GM23338 (cell line): ENCODE data around the gene PDE4B. TPM values are rescaled to one million over a fixed set of nuclear protein-coding genes. Genes with fewer than 3 reads are reported as not detected.
"Not testable (repeated sequence)": the region's sequence is repeated elsewhere in the genome, so short reads cannot be mapped to it uniquely, and the experiment has no call there.

Experiments used
- ATAC-seq: fragments of 200-7000 bp; cut with Tn5 transposase; 3 replicates; pipeline ENCODE4 v1.9.1; 2020
- DNase-seq: peaks from one replicate; pipeline ENCODE4 v3.0.0-alpha.2; 2015; ENCODE audit warnings: low spot score
- H2AFZ ChIP-seq: fragments of 200-600 bp; sonication (generic); 2 replicates; pipeline ENCODE4 v1.8.0; 2016; ENCODE audit warnings: antibody characterized with exemption, mild to moderate bottlenecking, moderate library complexity
- H3F3A ChIP-seq: fragments of 200-600 bp; sonication (generic); replicated peaks from 2 replicates; pipeline ENCODE4 v1.8.0; 2017; ENCODE audit warnings: antibody characterized with exemption, mixed run types, low read depth
- H3K27ac ChIP-seq: fragments of 200-600 bp; sonication (generic); 2 replicates; pipeline ENCODE4 v1.6.1; 2016; ENCODE audit warnings: low read depth
- H3K27me3 ChIP-seq: fragments of 200-600 bp; sonication (generic); 2 replicates; pipeline ENCODE4 v1.8.0; 2016; ENCODE audit warnings: mild to moderate bottlenecking, mixed run types, moderate library complexity; ENCODE audit not compliant: insufficient read depth
- H3K36me3 ChIP-seq: fragments of 200-600 bp; sonication (generic); 2 replicates; pipeline ENCODE4 v1.8.0; 2016; ENCODE audit warnings: mild to moderate bottlenecking; ENCODE audit not compliant: insufficient read depth
- H3K4me1 ChIP-seq: fragments of 200-600 bp; sonication (generic); 2 replicates; pipeline ENCODE4 v1.8.0; 2016; ENCODE audit warnings: mild to moderate bottlenecking, moderate library complexity; ENCODE audit not compliant: insufficient read depth
- H3K4me2 ChIP-seq: fragments of 200-600 bp; sonication (generic); 2 replicates; pipeline ENCODE4 v1.7.1; 2017; ENCODE audit warnings: mixed run types
- H3K4me3 ChIP-seq: fragments of 200-600 bp; sonication (generic); 2 replicates; pipeline ENCODE4 v1.6.1; 2016; ENCODE audit warnings: mixed run types
- H3K79me2 ChIP-seq: fragments of 200-600 bp; sonication (generic); replicated peaks from 2 replicates; pipeline ENCODE4 v1.8.0; 2017; ENCODE audit warnings: mild to moderate bottlenecking; ENCODE audit not compliant: insufficient read depth
- H3K9me2 ChIP-seq: fragments of 200-600 bp; sonication (generic); 2 replicates; pipeline ENCODE4 v1.8.0; 2017; ENCODE audit not compliant: insufficient read depth
- H4K20me1 ChIP-seq: fragments of 200-600 bp; sonication (generic); replicated peaks from 2 replicates; pipeline ENCODE4 v1.8.0; 2017; ENCODE audit warnings: mild to moderate bottlenecking; ENCODE audit not compliant: insufficient read depth
- H3K27ac Mint-ChIP-seq: 2 replicates; pipeline ENCODE4 v1.8.0; 2020; ENCODE audit warnings: inconsistent platforms, mild to moderate bottlenecking, moderate library complexity, mixed read lengths
- H3K27me3 Mint-ChIP-seq: 3 replicates; pipeline ENCODE4 v1.8.0; 2022; ENCODE audit warnings: low read depth, mild to moderate bottlenecking, moderate library complexity, mixed read lengths, inconsistent platforms; ENCODE audit not compliant: insufficient read depth, poor library complexity
- H3K36me3 Mint-ChIP-seq: 3 replicates; pipeline ENCODE4 v1.8.0; 2021; ENCODE audit warnings: low read depth, mild to moderate bottlenecking, inconsistent platforms, moderate library complexity, mixed read lengths
- H3K4me1 Mint-ChIP-seq: 3 replicates; pipeline ENCODE4 v1.8.0; 2020; ENCODE audit warnings: mild to moderate bottlenecking, inconsistent platforms, mixed read lengths
- H3K4me3 Mint-ChIP-seq: 3 replicates; pipeline ENCODE4 v1.8.0; 2021; ENCODE audit warnings: moderate library complexity, mild to moderate bottlenecking, inconsistent platforms, mixed read lengths
- H3K9me3 Mint-ChIP-seq: 3 replicates; pipeline ENCODE4 v1.8.0; 2020; ENCODE audit warnings: moderate library complexity, mild to moderate bottlenecking, inconsistent platforms, mixed read lengths
- CTCF ChIP-seq, 2 experiments: fragments of 200-600 bp in 1 of 2; sonication (generic) in 1 of 2; conservative IDR thresholded peaks; 2 replicates each; pipeline versions ENCODE4 v1.5.1 to v1.6.1; 2016 to 2017; ENCODE audit warnings: antibody characterized with exemption in 2 of 2, low read depth in 2 of 2, mild to moderate bottlenecking in 2 of 2, moderate library complexity in 1 of 2
- ETS1 ChIP-seq: IDR thresholded peaks from 2 replicates; pipeline ENCODE4 v1.6.1; 2016; ENCODE audit warnings: antibody characterized with exemption
- EZH2 ChIP-seq: fragments of 200-600 bp; sonication (generic); IDR thresholded peaks from one replicate; pipeline ENCODE4 v1.8.0; 2017; ENCODE audit warnings: antibody characterized with exemption, mild to moderate bottlenecking, low read depth; ENCODE audit not compliant: unreplicated experiment
- EZH2phosphoT487 ChIP-seq: fragments of 200-600 bp; sonication (generic); IDR thresholded peaks from one replicate; pipeline ENCODE4 v1.8.1; 2018; ENCODE audit warnings: antibody characterized with exemption; ENCODE audit not compliant: unreplicated experiment
- POLR2AphosphoS5 ChIP-seq: IDR thresholded peaks from 2 replicates; pipeline ENCODE4 v1.6.1; 2016; ENCODE audit warnings: antibody characterized with exemption, low read depth
- ZNF114 ChIP-seq: fragments of 250-450 bp; sonication (Bioruptor Pico); IDR thresholded peaks from 2 replicates; pipeline ENCODE4 v1.5.0; 2020; ENCODE audit warnings: mild to moderate bottlenecking, moderate library complexity
- ZNF331 ChIP-seq: fragments of 250-450 bp; sonication (Bioruptor Pico); IDR thresholded peaks from 2 replicates; pipeline ENCODE4 v1.5.0; 2020; ENCODE audit warnings: low read depth, mild to moderate bottlenecking, moderate library complexity
- polyA plus RNA-seq: library from polyadenylated mRNA; unstranded; fragments of >200 nt; fragmentation: Nextera tagmentation; extraction: Ambion mirVana; gene quantifications from 2 replicates; pipeline ENCODE4 v1.2.1, GENCODE V29; 2016
- total RNA-seq: library from RNA; depleted of rRNA; stranded (reverse); fragments of >200 nt; shearing (Covaris generic); gene quantifications from 2 replicates; pipeline ENCODE4 v1.2.3, GENCODE V29; 2014

The PDE4B gene
- total and polyA plus RNA-seq, 2 experiments from 2014 or later: 14.0 to 25.6 TPM

GRCh38 chr1:65964123-65964522 lies 171.4 kb downstream of the PDE4B start (continued):
- no peak for TF ChIP-seq POLR2AphosphoS5
- TF ChIP-seq ZNF331 (CRISPR knock-in tag): no peak
- no peak for TF ChIP-seq ETS1

GRCh38 chr1:65965112-65965996 lies 172.7 kb downstream of the PDE4B start:
- Histone ChIP-seq H3K36me3 (no peaks in the 10 kb centered on the region), H3K27me3 (no peaks in the 10 kb centered on the region), H3K79me2 (no peaks in the 10 kb centered on the region), H3F3A (no peaks in the 10 kb centered on the region), H4K20me1 (no peaks in the 10 kb centered on the region), H3K4me2 (no peak overlapping the region), H3K27ac (no peak overlapping the region), H2AFZ (no peak overlapping the region), H3K4me3 (no peak overlapping the region), H3K9me2 (no peaks in the 10 kb centered on the region), H3K4me1 (no peaks in the 10 kb centered on the region)
- H3K4me3 Mint-ChIP-seq: no peak overlapping the region
- H3K4me1 Mint-ChIP-seq: no peaks in the 10 kb centered on the region
- ATAC-seq (no peak), DNase-seq (no peak)
- TF ChIP-seq CTCF (conservative IDR thresholded peaks at IDR 0.05; ENCODE audit: low read depth in 2 of 2) (no peak), ZNF114 (no peak), EZH2 (no peak), EZH2phosphoT487 (no peak)
- no peak overlapping the region for H3K27ac Mint-ChIP-seq
- H3K36me3 Mint-ChIP-seq: no peaks in the 10 kb centered on the region
- peaks cover 8% of the 10 kb centered on the region; the same call in 2 of the 3 replicates for H3K9me3 Mint-ChIP-seq
- no peaks in the 10 kb centered on the region for H3K27me3 Mint-ChIP-seq

- not testable (repeated sequence) for H3F3A ChIP-seq, H3K9me3 Mint-ChIP-seq, H3K36me3 ChIP-seq, H3K27me3 ChIP-seq, H3K79me2 ChIP-seq, H3K4me3 Mint-ChIP-seq, H3K4me1 ChIP-seq, H3K4me2 ChIP-seq, H4K20me1 ChIP-seq, H3K36me3 Mint-ChIP-seq, H3K27ac Mint-ChIP-seq, DNase-seq, H3K4me3 ChIP-seq, H3K9me2 ChIP-seq, H3K27ac ChIP-seq, H3K27me3 Mint-ChIP-seq, H2AFZ ChIP-seq, ATAC-seq, H3K4me1 Mint-ChIP-seq
Measured at GRCh38 chr1:65967492-65967891, 174.8 kb downstream of the PDE4B start.
